Hematopoietic multipotent progenitor cell treated with erythropoietin and hydrocortisone succinate and interleukin-3 and kit ligand, for 4 days (in vitro differentiated cells): Measurements from ENCODE around the gene OR11H7.
"Not testable (repeated sequence)": the region's sequence is repeated elsewhere in the genome, so short reads cannot be mapped to it uniquely, and the experiment has no call there.

Source experiments
- DNase-seq: peaks from one replicate; pipeline ENCODE4 v3.0.0-alpha.2; 2015

The OR11H7 gene

DNA sequence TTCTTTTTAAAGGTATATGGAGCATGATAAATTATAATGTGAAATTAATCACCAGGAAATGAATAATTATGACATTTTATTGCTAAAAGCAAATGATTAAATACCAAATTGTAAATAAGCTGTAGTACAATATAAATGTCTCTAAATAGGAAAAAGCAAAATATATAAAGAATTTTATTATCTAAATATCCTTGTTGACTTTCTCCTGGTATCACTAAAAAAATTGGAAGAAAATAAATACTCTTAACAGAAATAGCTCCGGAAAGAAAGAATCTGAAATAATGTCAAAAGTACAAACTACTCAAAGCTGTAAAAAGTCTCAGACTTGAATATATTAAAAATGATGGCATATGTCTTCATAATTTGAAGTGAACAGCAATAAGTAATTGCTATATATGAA lies at the start of gene OR11H7:
OR11H7 (plus strand) TSS at position 301 of the 400 bp plus-strand sequence.
- DNase-seq, result no peak

- peak; percentile 55 for DNase-seq
Observed at GRCh38 chr14:20179218-20179617, 49.6 kb upstream of the OR11H7 start.

- DNase-seq, result no peak
Observed at GRCh38 chr14:20179880-20180279, 48.9 kb upstream of the OR11H7 start.

DNA sequence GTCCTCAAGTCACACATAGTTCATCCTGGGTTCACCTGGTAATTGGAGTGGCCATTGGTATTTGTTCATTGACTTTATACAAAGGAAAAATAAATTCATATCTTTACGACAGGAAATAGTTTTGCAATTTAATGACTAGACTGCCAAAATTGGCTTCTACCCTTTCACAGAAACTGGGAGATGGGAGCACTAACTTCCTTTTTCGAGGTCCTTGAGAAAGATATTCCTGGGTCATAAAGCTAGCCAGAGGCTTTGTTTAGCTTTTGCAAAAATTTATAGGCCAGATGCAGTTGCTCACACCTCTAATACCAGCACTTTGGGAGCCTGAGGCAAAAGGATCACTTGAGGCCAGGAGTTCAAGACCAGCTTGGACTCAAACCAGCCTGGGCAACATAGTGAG lies 48.3 kb upstream of the OR11H7 start:
- no peak for DNase-seq

GRCh38 chr14:20184181-20184580 lies 44.6 kb upstream of the OR11H7 start:
- DNase-seq, result no peak

- DNase-seq, result no peak
Observed at GRCh38 chr14:20190596-20190995, 38.2 kb upstream of the OR11H7 start, which contains the start of gene OR11G2. TSS of gene OR11G2 (plus strand) at chr14:20190896. CDS start at chr14:20197438, 6,542 bp downstream.

- no peak for DNase-seq
Observed at GRCh38 chr14:20191396-20191795, 37.4 kb upstream of the OR11H7 start.

- no peak for DNase-seq
Observed at GRCh38 chr14:20194101-20194500, 34.7 kb upstream of the OR11H7 start.

- not testable (repeated sequence) for DNase-seq
Observed at GRCh38 chr14:20195170-20195569, 33.6 kb upstream of the OR11H7 start.

- DNase-seq, result no peak
Observed at GRCh38 chr14:20195911-20196310, 32.9 kb upstream of the OR11H7 start.

- peak; percentile 39 for DNase-seq
Observed at GRCh38 chr14:20197459-20197858, 31.3 kb upstream of the OR11H7 start.

DNA sequence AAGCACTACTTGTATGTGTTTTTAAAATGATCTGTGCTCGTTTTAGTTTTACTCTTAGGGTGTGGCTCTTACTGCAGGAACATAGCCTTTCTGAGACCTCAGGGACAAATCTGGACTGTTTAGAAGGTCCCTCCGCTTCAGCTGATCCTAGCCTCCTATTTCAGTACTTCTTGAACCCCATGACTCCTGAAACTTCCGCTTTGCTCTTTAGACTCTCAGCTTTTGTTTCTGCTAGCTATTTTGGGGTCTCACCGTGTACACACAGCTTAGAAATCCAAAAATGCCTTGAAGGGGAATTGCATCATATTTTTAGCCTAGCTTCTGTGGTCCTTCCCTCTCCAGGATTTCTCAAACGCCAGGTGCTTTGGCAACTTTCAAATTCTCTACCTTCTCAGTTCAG lies 29.8 kb upstream of the OR11H7 start:
- no peak for DNase-seq

GRCh38 chr14:20204721-20205120 lies 24.1 kb upstream of the OR11H7 start:
- DNase-seq, result no peak

DNA sequence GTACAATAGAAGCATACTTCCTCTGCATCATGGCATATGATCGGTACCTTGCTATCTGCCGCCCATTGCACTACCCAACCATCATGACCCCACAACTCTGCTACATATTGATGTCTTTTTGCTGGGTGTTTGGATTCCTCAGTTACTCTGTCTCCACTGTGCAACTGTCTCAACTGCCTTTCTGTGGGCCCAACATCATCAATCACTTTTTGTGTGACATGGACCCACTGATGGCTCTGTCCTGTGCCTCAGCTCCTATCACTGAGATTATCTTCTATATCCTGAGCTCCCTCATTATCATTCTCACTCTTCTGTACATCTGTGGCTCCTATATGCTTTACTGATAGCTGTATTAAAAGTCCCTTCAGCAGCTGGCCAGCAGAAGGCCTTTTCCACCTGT lies 19.2 kb upstream of the OR11H7 start:
- no peak for DNase-seq

GRCh38 chr14:20212406-20212805 lies 16.4 kb upstream of the OR11H7 start:
- not testable (repeated sequence) for DNase-seq

DNA sequence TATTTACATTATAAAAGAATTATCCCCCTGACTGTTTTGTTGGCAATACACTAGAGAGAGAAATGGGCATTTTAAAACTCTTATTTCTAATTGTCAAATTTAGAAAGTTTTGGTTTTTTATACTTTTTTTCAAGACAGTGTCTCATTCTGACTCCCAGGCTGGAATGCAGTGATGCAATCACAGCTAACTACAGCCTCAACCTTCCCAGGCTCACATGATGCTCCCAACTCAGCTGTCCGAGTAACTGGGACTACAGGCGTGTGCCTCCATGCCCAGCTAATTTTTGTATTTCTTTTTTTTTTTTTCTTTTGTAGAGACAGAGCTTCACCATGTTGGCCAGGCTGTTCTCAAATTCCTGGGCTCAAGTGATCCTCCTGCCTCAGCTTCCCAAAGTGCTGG lies 13.6 kb upstream of the OR11H7 start:
- DNase-seq, result no peak

DNA sequence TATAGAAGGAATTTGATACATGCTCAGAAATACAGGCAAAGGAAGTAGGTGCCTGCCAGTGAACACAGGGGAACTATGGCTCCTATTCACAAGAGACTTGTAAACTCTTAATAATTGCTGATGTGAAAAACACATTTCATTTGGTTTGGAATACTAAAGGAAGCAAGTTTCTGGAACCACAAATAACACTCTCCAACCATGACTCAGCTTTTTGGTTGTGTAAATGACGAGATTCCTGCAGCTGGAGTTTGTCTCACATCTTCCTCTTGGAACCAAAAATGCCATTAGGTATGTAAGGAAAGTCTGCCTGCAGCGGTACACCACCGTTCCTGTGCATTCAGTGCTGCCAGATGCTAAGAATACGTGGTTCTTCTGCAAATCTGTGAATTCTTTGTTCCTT lies 9.7 kb upstream of the OR11H7 start:
- DNase-seq, result no peak

DNA sequence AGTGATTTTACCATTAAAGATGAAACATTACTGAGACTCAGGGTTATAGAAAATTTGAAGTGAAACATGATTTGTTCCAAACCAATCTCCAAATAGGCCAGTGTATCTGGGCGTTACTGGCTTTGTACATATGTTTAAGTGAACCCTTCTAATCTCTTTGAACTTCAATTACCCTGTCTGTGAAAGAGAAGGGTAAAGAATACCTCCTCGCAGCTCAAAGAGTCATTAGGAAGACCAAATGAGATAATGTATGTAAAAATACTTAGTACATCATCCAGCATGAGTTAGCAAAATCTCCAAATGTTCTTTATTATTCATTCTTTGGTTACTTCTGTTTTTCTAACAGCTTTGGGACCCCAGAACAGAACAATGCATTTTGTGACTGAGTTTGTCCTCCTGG lies 5.4 kb upstream of the OR11H7 start, which contains the start of gene OR11H6:
OR11H6 (plus strand) TSS at position 301 of the 400 bp plus-strand sequence; CDS start at position 301, 0 bp downstream.
- peak; percentile 13 for DNase-seq

DNA sequence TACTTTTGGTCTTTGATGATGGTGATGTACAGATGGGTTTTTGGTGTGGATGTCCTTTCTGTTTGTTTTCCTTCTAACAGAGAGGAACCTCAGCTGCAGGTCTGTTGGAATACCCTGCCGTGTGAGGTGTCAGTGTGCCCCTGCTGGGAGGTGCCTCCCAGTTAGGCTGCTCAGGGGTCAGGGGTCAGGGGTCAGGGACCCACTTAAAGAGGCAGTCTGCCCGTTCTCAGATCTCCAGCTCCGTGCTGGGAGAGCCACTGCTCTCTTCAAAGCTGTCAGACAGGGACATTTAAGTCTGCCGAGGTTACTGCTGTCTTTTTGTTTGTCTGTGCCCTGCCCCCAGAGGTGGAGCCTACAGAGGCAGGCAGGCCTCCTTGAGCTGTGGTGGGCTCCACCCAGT lies 6.6 kb downstream of the OR11H7 start:
- DNase-seq, result not testable (repeated sequence)

- DNase-seq, result peak; percentile 62
Observed at GRCh38 chr14:20247646-20248246, 19.0 kb downstream of the OR11H7 start.

DNA sequence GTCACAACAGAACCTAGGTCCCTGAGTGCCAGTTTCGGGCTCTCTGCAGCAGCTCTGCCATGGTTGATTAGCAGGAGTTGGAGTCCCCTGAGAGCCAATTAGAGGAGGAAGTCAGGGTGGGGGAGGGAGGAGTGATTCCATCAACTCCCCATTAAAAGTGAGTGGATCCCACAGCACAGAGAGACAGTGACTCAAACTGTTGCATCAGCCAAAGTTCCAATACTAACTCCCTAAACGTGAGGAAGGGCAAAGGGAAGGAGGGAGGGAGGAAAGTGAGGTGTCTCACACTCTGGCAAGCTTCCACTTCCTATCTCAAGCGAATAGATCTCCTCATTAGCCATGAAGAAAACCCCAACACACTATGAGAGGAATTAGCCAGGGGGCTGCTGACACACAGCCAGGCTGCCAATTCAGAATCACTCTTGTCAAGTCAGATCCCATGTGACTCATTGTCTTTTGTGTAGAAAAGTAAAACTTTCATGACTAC lies 33.9 kb downstream of the OR11H7 start:
- no peak for DNase-seq

DNA sequence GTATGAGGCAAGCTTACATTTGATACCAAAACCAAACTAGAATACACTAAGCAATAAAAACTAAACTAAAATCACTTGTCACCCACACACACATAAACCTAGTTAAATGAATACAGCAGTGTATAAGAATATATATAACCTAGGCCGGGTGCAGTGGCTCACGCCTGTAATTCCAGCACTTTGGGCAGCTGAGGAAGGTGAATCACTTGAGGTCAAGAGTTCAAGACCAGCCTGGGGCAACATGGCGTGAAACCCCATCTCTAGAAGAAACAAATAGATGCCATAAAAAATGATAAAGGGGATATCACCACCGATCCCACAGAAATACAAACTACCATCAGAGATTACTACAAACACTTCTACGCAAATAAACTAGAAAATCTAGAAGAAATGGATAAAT lies 35.6 kb downstream of the OR11H7 start:
- not testable (repeated sequence) for DNase-seq

DNA sequence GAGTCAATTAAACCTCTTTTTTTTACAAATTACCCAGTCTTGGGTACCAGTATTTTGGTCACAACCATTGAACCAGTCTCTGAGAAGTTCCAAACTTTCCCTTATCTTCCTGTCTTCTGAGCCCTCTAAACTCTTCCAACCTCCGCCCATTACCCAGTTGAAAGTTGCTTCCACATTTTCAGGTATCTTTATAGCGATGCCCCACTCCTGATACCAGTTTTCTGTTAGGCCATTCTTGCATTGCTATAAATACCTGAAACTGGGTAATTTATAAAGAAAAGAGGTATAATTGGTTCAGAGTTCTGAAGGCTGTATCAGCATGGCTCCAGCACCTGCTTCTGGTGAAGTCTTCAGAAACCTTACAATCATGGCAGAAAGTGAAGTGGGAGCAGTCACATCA lies 45.3 kb downstream of the OR11H7 start:
- DNase-seq, result no peak

GRCh38 chr14:20277409-20277808 lies 48.6 kb downstream of the OR11H7 start:
- DNase-seq, result no peak

- DNase-seq, result peak; percentile 65
Observed at GRCh38 chr14:20278414-20278813, 49.6 kb downstream of the OR11H7 start.
